ENCODE results near the gene KIF3C.

The KIF3C gene

DNA sequence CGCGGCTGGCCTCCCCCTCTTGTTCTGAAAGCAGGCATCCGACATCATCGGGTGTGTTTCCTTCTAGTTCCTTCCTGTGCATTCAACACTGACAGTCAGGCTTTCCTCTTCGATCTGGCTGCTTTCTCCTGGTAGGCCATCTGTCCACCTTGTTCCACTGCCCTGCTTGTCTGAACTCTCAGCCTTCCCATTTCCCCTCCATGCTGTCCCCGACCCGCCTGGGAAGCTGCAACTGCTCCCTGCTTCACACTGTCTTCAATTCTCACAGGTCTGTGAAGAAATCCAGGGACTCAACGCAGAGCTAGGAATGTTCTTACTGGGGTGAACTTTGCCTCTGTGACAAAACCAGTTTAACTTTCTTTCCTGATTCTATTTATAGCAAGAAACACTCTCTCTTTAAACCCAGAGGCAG, 43.0 kb downstream of the KIF3C start:
- in situ Hi-C loops (cut with MboI; ENCODE audit: low pct_unique_long_range_greater_than_20kb, low sequenced_read_pairs, unreplicated experiment), result no loop called here
- TF ChIP-seq, protein P1, sequence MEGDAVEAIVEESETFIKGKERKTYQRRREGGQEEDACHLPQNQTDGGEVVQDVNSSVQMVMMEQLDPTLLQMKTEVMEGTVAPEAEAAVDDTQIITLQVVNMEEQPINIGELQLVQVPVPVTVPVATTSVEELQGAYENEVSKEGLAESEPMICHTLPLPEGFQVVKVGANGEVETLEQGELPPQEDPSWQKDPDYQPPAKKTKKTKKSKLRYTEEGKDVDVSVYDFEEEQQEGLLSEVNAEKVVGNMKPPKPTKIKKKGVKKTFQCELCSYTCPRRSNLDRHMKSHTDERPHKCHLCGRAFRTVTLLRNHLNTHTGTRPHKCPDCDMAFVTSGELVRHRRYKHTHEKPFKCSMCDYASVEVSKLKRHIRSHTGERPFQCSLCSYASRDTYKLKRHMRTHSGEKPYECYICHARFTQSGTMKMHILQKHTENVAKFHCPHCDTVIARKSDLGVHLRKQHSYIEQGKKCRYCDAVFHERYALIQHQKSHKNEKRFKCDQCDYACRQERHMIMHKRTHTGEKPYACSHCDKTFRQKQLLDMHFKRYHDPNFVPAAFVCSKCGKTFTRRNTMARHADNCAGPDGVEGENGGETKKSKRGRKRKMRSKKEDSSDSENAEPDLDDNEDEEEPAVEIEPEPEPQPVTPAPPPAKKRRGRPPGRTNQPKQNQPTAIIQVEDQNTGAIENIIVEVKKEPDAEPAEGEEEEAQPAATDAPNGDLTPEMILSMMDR (IDR thresholded peaks at IDR 0.05; ENCODE audit: extremely low read depth, insufficient read depth, missing control alignments), result no peak
- DNase-seq (ENCODE audit: low spot score), result no peak

DNA sequence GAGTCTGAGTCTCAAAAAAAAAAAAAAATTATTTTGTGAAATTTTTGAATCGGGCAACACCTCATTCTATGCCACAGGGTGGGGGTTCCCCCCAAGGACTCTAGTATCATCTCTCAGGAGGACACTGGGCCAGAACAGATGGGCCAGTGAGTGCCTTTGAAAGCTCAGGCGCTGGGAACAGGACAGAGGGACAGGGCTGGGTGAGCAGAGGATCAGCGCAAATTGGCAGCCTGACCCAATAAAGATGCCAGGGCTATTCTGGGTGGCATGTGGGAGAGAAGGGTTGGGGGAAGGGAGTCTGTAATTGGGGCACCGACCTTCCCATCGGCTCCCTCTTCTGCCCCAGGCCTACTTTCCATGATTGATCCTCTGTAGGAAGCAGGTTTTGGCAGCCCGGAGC, 44.0 kb downstream of the KIF3C start:
- TF ChIP-seq, protein P1 (IDR thresholded peaks at IDR 0.05; ENCODE audit: extremely low read depth, insufficient read depth, missing control alignments), result no peak
- DNase-seq (ENCODE audit: low spot score), result no peak
- in situ Hi-C loops (cut with MboI; ENCODE audit: low pct_unique_long_range_greater_than_20kb, low sequenced_read_pairs, unreplicated experiment), result no loop called here

DNA sequence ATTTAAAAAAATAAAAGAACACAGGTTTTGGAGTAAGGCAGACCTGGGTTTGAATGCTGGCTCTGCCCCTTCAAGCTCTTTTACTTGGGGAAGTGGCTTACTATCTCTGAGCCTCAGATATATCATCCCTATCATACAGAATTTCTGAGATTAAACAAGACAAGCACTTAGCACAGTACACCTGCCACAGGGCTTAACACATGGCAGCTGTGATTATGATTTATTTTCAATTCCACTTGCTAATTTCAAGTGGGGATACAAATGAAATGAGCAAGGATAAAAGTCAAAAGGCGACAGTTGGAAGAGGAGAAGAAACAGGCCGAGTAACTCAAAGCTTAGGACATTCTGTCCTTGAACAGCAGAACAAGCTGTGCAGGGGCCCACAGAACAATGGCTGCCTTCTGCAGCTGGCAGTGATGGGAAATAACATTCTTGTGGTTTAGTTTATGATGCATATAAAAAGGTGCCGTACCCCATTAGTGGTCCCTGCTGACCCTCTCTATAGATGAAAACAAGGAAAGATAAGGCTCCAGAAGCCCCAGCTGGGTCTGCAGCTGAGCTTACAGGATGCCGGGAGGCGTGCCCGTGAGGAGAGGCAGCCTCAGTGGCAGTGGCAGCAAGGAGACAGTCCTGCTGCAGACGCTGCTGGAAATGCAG, 45.3 kb downstream of the KIF3C start:
- TF ChIP-seq, protein P1 (IDR thresholded peaks at IDR 0.05; ENCODE audit: extremely low read depth, insufficient read depth, missing control alignments), result no peak
- in situ Hi-C loops (cut with MboI; ENCODE audit: low pct_unique_long_range_greater_than_20kb, low sequenced_read_pairs, unreplicated experiment), result no loop called here
- DNase-seq (ENCODE audit: low spot score), result no peak

DNA sequence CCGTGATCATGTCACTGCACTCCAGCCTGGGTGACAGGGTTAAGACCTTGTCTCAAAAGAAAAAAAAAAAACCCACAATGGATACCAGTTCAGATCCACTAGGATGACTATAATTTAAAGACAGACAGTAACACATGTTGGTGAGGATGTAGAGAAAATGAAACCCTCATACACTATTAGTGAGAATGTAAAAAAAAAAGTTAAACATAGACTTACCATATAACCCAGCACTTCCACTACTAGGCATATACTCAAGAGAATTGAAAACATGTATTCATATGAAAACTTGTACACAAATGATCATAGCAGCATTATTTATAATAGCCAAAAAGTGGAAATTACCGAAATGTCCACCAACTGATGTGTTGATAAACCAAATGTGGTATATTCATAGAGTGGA, 48.7 kb downstream of the KIF3C start:
- in situ Hi-C loops (cut with MboI; ENCODE audit: low pct_unique_long_range_greater_than_20kb, low sequenced_read_pairs, unreplicated experiment), result no loop called here
- no peak for DNase-seq (ENCODE audit: low spot score)
- TF ChIP-seq, protein P1 (IDR thresholded peaks at IDR 0.05; ENCODE audit: extremely low read depth, insufficient read depth, missing control alignments), result no peak

DNA sequence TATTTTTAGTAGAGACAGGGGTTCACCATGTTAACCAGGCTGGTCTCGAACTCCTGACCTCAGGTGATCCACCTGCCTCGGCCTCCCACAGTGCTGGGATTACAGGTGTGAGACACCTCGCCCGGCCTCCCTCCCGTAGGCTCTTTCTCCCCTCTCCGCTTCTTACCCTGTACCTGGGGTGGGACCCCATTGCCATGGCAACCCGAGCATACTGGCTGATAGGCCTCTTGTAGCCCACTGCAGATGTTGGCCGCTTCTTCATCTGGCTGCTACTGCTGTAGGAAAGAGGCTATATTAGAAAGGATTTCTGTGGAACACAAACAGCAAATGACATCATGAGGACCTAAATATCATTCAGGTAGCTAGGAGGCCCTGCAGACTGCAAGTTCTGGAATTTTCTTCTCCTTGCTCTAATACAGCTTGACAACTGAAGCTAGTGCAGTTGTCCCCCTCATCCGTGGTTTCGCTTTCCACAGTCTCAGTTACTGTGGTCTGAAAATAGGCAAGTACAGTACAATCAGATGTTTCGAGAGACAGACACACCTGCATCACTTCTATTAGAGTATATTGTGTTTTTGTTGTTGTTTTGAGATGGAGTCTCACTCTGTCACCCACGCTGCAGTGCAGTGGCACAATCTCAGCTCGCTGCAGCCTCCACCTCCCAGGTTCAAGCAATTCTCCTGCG, 52.4 kb downstream of the KIF3C start:
- in situ Hi-C loops (cut with MboI; ENCODE audit: low pct_unique_long_range_greater_than_20kb, low sequenced_read_pairs, unreplicated experiment), result no loop called here

DNA sequence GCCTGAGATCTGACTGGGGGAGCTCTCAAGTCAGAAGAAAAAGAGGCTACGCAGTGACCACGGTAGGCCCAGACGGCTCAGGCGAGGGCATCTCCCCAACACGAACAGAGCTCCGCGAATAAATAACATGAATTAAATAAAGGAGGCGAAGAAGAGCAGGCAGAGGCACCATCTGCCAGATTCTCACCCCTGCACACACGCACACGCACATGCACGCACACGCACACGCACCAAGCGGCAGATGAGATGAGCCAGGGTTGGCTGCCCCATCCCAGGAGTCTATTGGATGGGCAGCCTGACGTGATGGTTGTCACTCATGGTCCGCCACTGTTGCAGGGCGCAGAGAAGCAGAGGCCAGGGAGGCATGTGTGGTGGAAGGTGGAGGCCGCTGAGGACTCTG, 53.6 kb downstream of the KIF3C start:
- TF ChIP-seq, protein P1 (IDR thresholded peaks at IDR 0.05; ENCODE audit: extremely low read depth, insufficient read depth, missing control alignments), result no peak
- in situ Hi-C loops (cut with MboI; ENCODE audit: low pct_unique_long_range_greater_than_20kb, low sequenced_read_pairs, unreplicated experiment), result no loop called here
- DNase-seq (ENCODE audit: low spot score), result no peak

More for the DNA sequence above, 52.4 kb downstream of the KIF3C start:
- no peak for DNase-seq (ENCODE audit: low spot score)
- TF ChIP-seq, protein P1 (IDR thresholded peaks at IDR 0.05; ENCODE audit: extremely low read depth, insufficient read depth, missing control alignments), result no peak

All from GM13977 (cell line).